ENCODE results near the gene DYDC2.

DNA sequence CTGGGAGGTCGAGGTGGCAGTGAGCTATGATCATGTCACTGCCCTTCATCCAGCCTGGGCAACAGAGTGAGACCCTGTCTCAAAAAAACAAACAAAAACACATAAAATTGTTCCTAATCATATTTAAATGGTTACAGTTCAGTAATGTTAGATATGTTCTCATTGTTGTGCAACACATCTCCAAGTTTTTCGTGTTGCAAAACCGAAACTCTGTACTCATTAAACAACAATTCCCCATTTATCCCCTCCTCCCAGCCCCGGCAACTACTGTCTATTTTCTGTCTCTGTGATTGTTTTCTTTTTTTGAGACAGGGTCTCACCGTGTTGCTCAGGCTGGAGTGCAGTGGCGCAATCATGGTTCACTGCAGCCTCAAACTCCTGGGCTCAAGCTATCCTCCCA is 35.7 kb downstream of the DYDC2 start:
- TF ChIP-seq EP300 (IDR thresholded peaks at IDR 0.05) (no peak), POLR2AphosphoS5 (IDR thresholded peaks at IDR 0.05) (no peak)
- TF ChIP-seq, protein P1, sequence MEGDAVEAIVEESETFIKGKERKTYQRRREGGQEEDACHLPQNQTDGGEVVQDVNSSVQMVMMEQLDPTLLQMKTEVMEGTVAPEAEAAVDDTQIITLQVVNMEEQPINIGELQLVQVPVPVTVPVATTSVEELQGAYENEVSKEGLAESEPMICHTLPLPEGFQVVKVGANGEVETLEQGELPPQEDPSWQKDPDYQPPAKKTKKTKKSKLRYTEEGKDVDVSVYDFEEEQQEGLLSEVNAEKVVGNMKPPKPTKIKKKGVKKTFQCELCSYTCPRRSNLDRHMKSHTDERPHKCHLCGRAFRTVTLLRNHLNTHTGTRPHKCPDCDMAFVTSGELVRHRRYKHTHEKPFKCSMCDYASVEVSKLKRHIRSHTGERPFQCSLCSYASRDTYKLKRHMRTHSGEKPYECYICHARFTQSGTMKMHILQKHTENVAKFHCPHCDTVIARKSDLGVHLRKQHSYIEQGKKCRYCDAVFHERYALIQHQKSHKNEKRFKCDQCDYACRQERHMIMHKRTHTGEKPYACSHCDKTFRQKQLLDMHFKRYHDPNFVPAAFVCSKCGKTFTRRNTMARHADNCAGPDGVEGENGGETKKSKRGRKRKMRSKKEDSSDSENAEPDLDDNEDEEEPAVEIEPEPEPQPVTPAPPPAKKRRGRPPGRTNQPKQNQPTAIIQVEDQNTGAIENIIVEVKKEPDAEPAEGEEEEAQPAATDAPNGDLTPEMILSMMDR (IDR thresholded peaks at IDR 0.05), result no peak

Data from gastroesophageal sphincter (tissue), 3 donors.